ENCODE results near the gene LIG1. TPM values are rescaled to one million over a fixed set of nuclear protein-coding genes. Genes with fewer than 3 reads are reported as not detected.
"Not testable (repeated sequence)": the region's sequence is repeated elsewhere in the genome, so short reads cannot be mapped to it uniquely, and the experiment has no call there.

Gene LIG1
- total RNA-seq, 1 donor from 2014 or later, result 18.4 TPM

- H3K27ac ChIP-seq, result no peak overlapping the region
- no peaks in the 10 kb centered on the region for H3K9me3 ChIP-seq
- H3K4me3 ChIP-seq, result no peak overlapping the region
- no peaks in the 10 kb centered on the region for H3K36me3 ChIP-seq
- peaks cover 4% of the 10 kb centered on the region for H3K27me3 ChIP-seq (ENCODE audit: low read depth)
- ATAC-seq (no peak), DNase-seq (no peak)
- intact Hi-C loops (cut with DNase I), result no loop called here
- H3K4me1 ChIP-seq, result no peaks in the 10 kb centered on the region
- no peak for TF ChIP-seq CTCF (IDR thresholded peaks at IDR 0.05)
Measured at GRCh38 chr19:48090281-48090802, 79.8 kb downstream of the LIG1 start.

DNA sequence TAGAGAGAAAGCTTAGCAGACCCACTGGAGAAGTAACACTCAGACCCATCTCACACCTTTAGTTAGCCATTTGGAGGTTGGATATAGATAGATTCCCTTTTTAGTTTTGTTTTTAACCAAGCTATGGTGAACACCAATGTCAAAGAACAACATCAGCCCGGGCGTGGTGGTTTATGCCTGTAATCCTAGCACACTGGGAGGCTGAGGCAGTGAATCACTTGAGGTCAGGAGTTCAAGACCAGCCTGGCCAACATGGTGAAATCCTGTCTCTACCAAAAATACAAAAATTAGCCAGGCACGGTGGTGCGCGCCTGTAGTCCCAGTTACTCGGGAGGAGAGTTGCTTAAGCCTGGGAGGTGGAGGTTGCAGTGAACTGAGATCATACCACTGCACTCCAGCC, 81.2 kb downstream of the LIG1 start:
- H3K27me3 ChIP-seq (ENCODE audit: low read depth); H3K9me3 ChIP-seq; DNase-seq; H3K27ac ChIP-seq; ATAC-seq; H3K4me3 ChIP-seq; intact Hi-C loops (cut with DNase I); H3K36me3 ChIP-seq; H3K4me1 ChIP-seq: not testable (repeated sequence)

GRCh38 chr19:48085904-48086864, 84.0 kb downstream of the LIG1 start:
- no peak for TF ChIP-seq CTCF (IDR thresholded peaks at IDR 0.05)
- no peak for DNase-seq
- no peak for ATAC-seq
- no peak overlapping the region for H3K4me3 ChIP-seq
- no peaks in the 10 kb centered on the region for H3K9me3 ChIP-seq
- H3K36me3 ChIP-seq, result no peaks in the 10 kb centered on the region
- H3K4me1 ChIP-seq, result no peaks in the 10 kb centered on the region
- no peak overlapping the region for H3K27ac ChIP-seq
- H3K27me3 ChIP-seq (ENCODE audit: low read depth), result peaks cover 4% of the 10 kb centered on the region
- intact Hi-C loops (cut with DNase I), result no loop called here

GRCh38 chr19:48085076-48085475, 85.1 kb downstream of the LIG1 start:
- H3K4me1 ChIP-seq, result no peaks in the 10 kb centered on the region
- no peak for DNase-seq

DNA sequence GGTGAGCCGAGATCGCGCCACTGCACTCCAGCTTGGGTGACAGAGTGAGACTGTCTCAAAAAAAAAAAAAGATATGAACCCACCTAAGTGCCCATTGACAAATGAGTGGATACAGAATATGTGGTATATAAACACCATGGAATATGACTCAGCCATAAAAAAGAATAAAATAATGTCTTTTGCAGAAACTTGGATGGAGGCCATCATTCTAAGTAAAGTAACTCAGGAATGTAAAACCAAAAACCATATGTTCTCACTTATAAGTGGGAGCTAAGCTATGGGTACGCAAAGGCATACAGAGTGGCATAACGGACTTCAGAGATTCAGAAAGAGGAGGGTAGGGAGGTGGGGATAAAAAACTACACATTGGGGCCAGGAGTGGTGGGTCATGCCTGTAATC, 89.0 kb downstream of the LIG1 start:
- no peak overlapping the region for H3K27ac ChIP-seq
- no peak for TF ChIP-seq CTCF (IDR thresholded peaks at IDR 0.05)
- no peaks in the 10 kb centered on the region for H3K4me1 ChIP-seq
- peaks cover 2% of the 10 kb centered on the region for H3K36me3 ChIP-seq
- DNase-seq (no peak), ATAC-seq (no peak)
- intact Hi-C loops (cut with DNase I), result no loop called here
- no peaks in the 10 kb centered on the region for H3K9me3 ChIP-seq
- H3K4me3 ChIP-seq, result no peak overlapping the region
- no peaks in the 10 kb centered on the region for H3K27me3 ChIP-seq (ENCODE audit: low read depth)

More at GRCh38 chr19:48085076-48085475, 85.1 kb downstream of the LIG1 start:
- intact Hi-C loops (cut with DNase I), result no loop called here
- Histone ChIP-seq H3K27ac (no peak overlapping the region), H3K4me3 (no peak overlapping the region), H3K9me3 (no peaks in the 10 kb centered on the region), H3K27me3 (ENCODE audit: low read depth) (peaks cover 4% of the 10 kb centered on the region), H3K36me3 (no peaks in the 10 kb centered on the region)
- ATAC-seq, result no peak
- no peak for TF ChIP-seq CTCF (IDR thresholded peaks at IDR 0.05)

- DNase-seq; ATAC-seq; H3K9me3 ChIP-seq; H3K27ac ChIP-seq; H3K4me1 ChIP-seq; H3K36me3 ChIP-seq; H3K27me3 ChIP-seq (ENCODE audit: low read depth); intact Hi-C loops (cut with DNase I); H3K4me3 ChIP-seq: not testable (repeated sequence)
Measured at GRCh38 chr19:48070177-48070769, 99.9 kb downstream of the LIG1 start.
